Activated CD4-positive, alpha-beta T cell treated with anti-CD3 and anti-CD28 coated beads, Interleukin-2, amount 10 ng/mL, durations not matched to agents 24 days and 14 days (primary cell): ENCODE data around the gene RTBDN. TPM values are rescaled to one million over a fixed set of nuclear protein-coding genes. Genes with fewer than 3 reads are reported as not detected.
A peak's percentile ranks its signal among the peaks of the same experiment; 100 is the strongest.
"Not testable (repeated sequence)": the region's sequence is repeated elsewhere in the genome, so short reads cannot be mapped to it uniquely, and the experiment has no call there.

Experiments used
- DNase-seq: peaks from one replicate; pipeline ENCODE4 v3.0.0; 2022
- H3K27ac Mint-ChIP-seq: one replicate; pipeline ENCODE4 v1.8.0; 2022; ENCODE audit warnings: mild to moderate bottlenecking, mixed read lengths
- H3K27me3 Mint-ChIP-seq: one replicate; pipeline ENCODE4 v1.8.0; 2022; ENCODE audit warnings: mixed read lengths
- H3K36me3 Mint-ChIP-seq: one replicate; pipeline ENCODE4 v1.8.0; 2022; ENCODE audit warnings: low read depth, mild to moderate bottlenecking, mixed read lengths
- H3K4me1 Mint-ChIP-seq: one replicate; pipeline ENCODE4 v1.8.0; 2021; ENCODE audit warnings: mixed read lengths
- H3K4me3 Mint-ChIP-seq: one replicate; pipeline ENCODE4 v1.8.0; 2022; ENCODE audit warnings: mild to moderate bottlenecking, moderate library complexity, mixed read lengths
- H3K9me3 Mint-ChIP-seq: one replicate; pipeline ENCODE4 v1.8.0; 2021; ENCODE audit warnings: mixed read lengths
- intact Hi-C: fragments of 100-400 bp; cut with micrococcal nuclease; formaldehyde crosslinking; loops from one replicate; pipeline ENCODE4 v1.15.1; 2023
- total RNA-seq: library from RNA; stranded (reverse); gene quantifications from 2 replicates; pipeline ENCODE4 v1.2.3, GENCODE V29; 2022

RTBDN gene
- total RNA-seq, 1 donor from 2014 or later = not detected

- H3K9me3 Mint-ChIP-seq = no peaks in the 10 kb centered on the region
- no peaks in the 10 kb centered on the region for H3K36me3 Mint-ChIP-seq
- DNase-seq = no peak
- H3K4me3 Mint-ChIP-seq = peak overlapping the region; percentile 77
- no peak overlapping the region for H3K27ac Mint-ChIP-seq
- intact Hi-C loops = no loop called here
- H3K4me1 Mint-ChIP-seq = peaks cover 7% of the 10 kb centered on the region
- peaks cover 2% of the 10 kb centered on the region for H3K27me3 Mint-ChIP-seq
Measured at GRCh38 chr19:12866416-12867119, 32.2 kb upstream of the RTBDN start.

- Mint-ChIP-seq H3K4me1 (peaks cover 7% of the 10 kb centered on the region), H3K27ac (no peak overlapping the region), H3K9me3 (no peaks in the 10 kb centered on the region), H3K36me3 (no peaks in the 10 kb centered on the region), H3K27me3 (peaks cover 4% of the 10 kb centered on the region), H3K4me3 (no peak overlapping the region)
- DNase-seq = no peak
- intact Hi-C loops = no loop called here
Measured at GRCh38 chr19:12865746-12866415, 31.5 kb upstream of the RTBDN start.

- intact Hi-C loops = no loop called here
- Mint-ChIP-seq H3K27ac (no peak overlapping the region), H3K4me3 (no peak overlapping the region), H3K9me3 (no peaks in the 10 kb centered on the region), H3K36me3 (no peaks in the 10 kb centered on the region), H3K4me1 (peaks cover 7% of the 10 kb centered on the region), H3K27me3 (peaks cover 4% of the 10 kb centered on the region)
- DNase-seq = no peak
Measured at GRCh38 chr19:12864721-12865715, 30.6 kb upstream of the RTBDN start.

GRCh38 chr19:12864143-12864542 lies 29.8 kb upstream of the RTBDN start:
- no peak overlapping the region for H3K4me3 Mint-ChIP-seq
- peaks cover 4% of the 10 kb centered on the region for H3K27me3 Mint-ChIP-seq
- no peaks in the 10 kb centered on the region for H3K9me3 Mint-ChIP-seq
- H3K4me1 Mint-ChIP-seq = peaks cover 7% of the 10 kb centered on the region
- no peaks in the 10 kb centered on the region for H3K36me3 Mint-ChIP-seq
- H3K27ac Mint-ChIP-seq = no peak overlapping the region
- intact Hi-C loops = no loop called here
- no peak for DNase-seq

- H3K27ac Mint-ChIP-seq = no peak overlapping the region
- no peak for DNase-seq
- H3K4me3 Mint-ChIP-seq = no peak overlapping the region
- no peaks in the 10 kb centered on the region for H3K36me3 Mint-ChIP-seq
- no peaks in the 10 kb centered on the region for H3K4me1 Mint-ChIP-seq
- H3K27me3 Mint-ChIP-seq = peaks cover 11% of the 10 kb centered on the region
- H3K9me3 Mint-ChIP-seq = no peaks in the 10 kb centered on the region
- intact Hi-C loops = no loop called here
Measured at GRCh38 chr19:12859546-12859945, 25.2 kb upstream of the RTBDN start.

- Mint-ChIP-seq H3K27me3 (peaks cover 9% of the 10 kb centered on the region), H3K36me3 (no peaks in the 10 kb centered on the region), H3K4me3 (no peak overlapping the region), H3K9me3 (no peaks in the 10 kb centered on the region), H3K27ac (no peak overlapping the region), H3K4me1 (no peaks in the 10 kb centered on the region)
- DNase-seq = no peak
- intact Hi-C loops = no loop called here
Measured at GRCh38 chr19:12858041-12858928, 23.9 kb upstream of the RTBDN start.

- Mint-ChIP-seq H3K27ac (no peak overlapping the region), H3K4me3 (no peak overlapping the region), H3K9me3 (no peaks in the 10 kb centered on the region), H3K27me3 (peaks cover 9% of the 10 kb centered on the region), H3K4me1 (no peaks in the 10 kb centered on the region), H3K36me3 (no peaks in the 10 kb centered on the region)
- intact Hi-C loops = no loop called here
- DNase-seq = no peak
Measured at GRCh38 chr19:12856653-12857052, 22.3 kb upstream of the RTBDN start.

GRCh38 chr19:12847159-12848139 lies 13.1 kb upstream of the RTBDN start:
- no peaks in the 10 kb centered on the region for H3K36me3 Mint-ChIP-seq
- peak overlapping the region; percentile 41 for H3K27ac Mint-ChIP-seq
- peaks cover 6% of the 10 kb centered on the region for H3K4me1 Mint-ChIP-seq
- peak; percentile 97 for DNase-seq
- intact Hi-C loops = loop anchor here (2.0 kb wide), 2 partner anchors 47 to 81 kb away; partner anchors contain the start of gene PRDX2
- H3K27me3 Mint-ChIP-seq = peaks cover 14% of the 10 kb centered on the region
- H3K4me3 Mint-ChIP-seq = peak overlapping the region; percentile 77
- no peaks in the 10 kb centered on the region for H3K9me3 Mint-ChIP-seq

GRCh38 chr19:12846613-12847012 lies 12.2 kb upstream of the RTBDN start:
- not testable (repeated sequence) for H3K27ac Mint-ChIP-seq, H3K4me1 Mint-ChIP-seq, DNase-seq, H3K4me3 Mint-ChIP-seq, H3K9me3 Mint-ChIP-seq, H3K36me3 Mint-ChIP-seq
- intact Hi-C loops = loop anchor here (2.0 kb wide), 2 partner anchors 46 to 80 kb away; partner anchors contain the start of gene PRDX2
- H3K27me3 Mint-ChIP-seq = peaks cover 18% of the 10 kb centered on the region

GRCh38 chr19:12843999-12844732 lies 9.8 kb upstream of the RTBDN start:
- H3K27me3 Mint-ChIP-seq = peaks cover 39% of the 10 kb centered on the region
- H3K27ac Mint-ChIP-seq = no peak overlapping the region
- no peaks in the 10 kb centered on the region for H3K36me3 Mint-ChIP-seq
- no peak for DNase-seq
- no peak overlapping the region for H3K4me3 Mint-ChIP-seq
- H3K9me3 Mint-ChIP-seq = no peaks in the 10 kb centered on the region
- H3K4me1 Mint-ChIP-seq = peaks cover 20% of the 10 kb centered on the region
- intact Hi-C loops = no loop called here

GRCh38 chr19:12843328-12843727 lies 8.9 kb upstream of the RTBDN start:
- intact Hi-C loops = no loop called here
- no peak for DNase-seq
- Mint-ChIP-seq H3K27me3 (peaks cover 45% of the 10 kb centered on the region), H3K4me3 (no peak overlapping the region), H3K27ac (no peak overlapping the region), H3K9me3 (no peaks in the 10 kb centered on the region), H3K36me3 (no peaks in the 10 kb centered on the region), H3K4me1 (peaks cover 23% of the 10 kb centered on the region)

- no peaks in the 10 kb centered on the region for H3K9me3 Mint-ChIP-seq
- peaks cover 19% of the 10 kb centered on the region for H3K4me1 Mint-ChIP-seq
- H3K27me3 Mint-ChIP-seq = peaks cover 50% of the 10 kb centered on the region
- no peaks in the 10 kb centered on the region for H3K36me3 Mint-ChIP-seq
- H3K4me3 Mint-ChIP-seq = no peak overlapping the region
- no peak for DNase-seq
- intact Hi-C loops = no loop called here
- H3K27ac Mint-ChIP-seq = no peak overlapping the region
Measured at GRCh38 chr19:12842511-12842910, 8.1 kb upstream of the RTBDN start.
